K562 (cell line): ENCODE measurements around the gene PLP2. TPM values are rescaled to one million over a fixed set of nuclear protein-coding genes. Genes with fewer than 3 reads are reported as not detected.

Source experiments
- ATAC-seq: fragments of 200-7000 bp; cut with Tn5 transposase; 3 replicates; pipeline ENCODE4 v1.9.1; 2020; ENCODE audit warnings: moderate library complexity
- BruUV-seq: library from RNA; stranded (reverse); fragments of 400-500 nt; replicated peaks from 2 replicates; lab custom pipeline; 2021; lab: Mats Ljungman, UMichigan
- CTCF ChIA-PET: fragments of 300-600 bp; formaldehyde crosslinking; extraction: SDS; loops from one replicate; lab custom pipeline; 2021; ENCODE audit warnings: low intra/inter-chr PET ratio; lab: Yijun Ruan, JAX
- POLR2A ChIA-PET: fragments of 300-600, 350-650 bp; sonication (Branson Sonifier 250); formaldehyde crosslinking; extraction: SDS; loops from one replicate; lab custom pipeline; 2021; ENCODE audit warnings: antibody characterized with exemption, inconsistent platforms; lab: Yijun Ruan, JAX
- DNase-seq, 4 experiments: peaks; one replicate each; pipeline versions ENCODE4 v3.0.0 to v3.0.0-alpha.2; 2011 to 2018; ENCODE audit warnings: low spot score in 3 of 4, mixed read lengths in 3 of 4; ENCODE audit errors: extremely low read depth in 1 of 4
- FAIRE-seq: peaks from 2 replicates; lab custom pipeline; 2011; peaks lifted over from hg19 to GRCh38; lab: Jason Lieb, UNC
- H2AFZ ChIP-seq: 2 replicates; pipeline ENCODE4 v1.6.0; 2011; ENCODE audit warnings: low read depth, low read length, control low read depth, inconsistent platforms
- H3K27ac ChIP-seq: fragments of 200-600 bp; 3 replicates; pipeline ENCODE4 v1.8.0; 2011; ENCODE audit warnings: low read depth, mild to moderate bottlenecking, control low read depth, inconsistent platforms, low read length, moderate library complexity, mixed read lengths; ENCODE audit errors: extremely low read depth
- H3K27me3 ChIP-seq, 2 experiments: fragments of 300-600 bp in 1 of 2; 2 replicates in 1 of 2; 3 replicates in 1 of 2; pipeline versions ENCODE4 v1.6.0 to v1.8.0; 2011; ENCODE audit warnings: inconsistent platforms in 2 of 2, low read length in 2 of 2, mild to moderate bottlenecking in 1 of 2, mixed read lengths in 1 of 2, moderate library complexity in 1 of 2; ENCODE audit not compliant: control insufficient read depth in 2 of 2, insufficient read depth in 2 of 2
- H3K36me3 ChIP-seq: fragments of 300-600 bp; 3 replicates; pipeline ENCODE4 v1.8.0; 2011; ENCODE audit warnings: mild to moderate bottlenecking, low read length, inconsistent platforms; ENCODE audit not compliant: control insufficient read depth, insufficient read depth
- H3K4me1 ChIP-seq, 2 experiments: fragments of 200-600 bp in 1 of 2; replicated peaks in 1 of 2; 2 replicates in 1 of 2; 3 replicates in 1 of 2; pipeline versions ENCODE4 v1.5.1 to v1.8.0; 2011; ENCODE audit warnings: inconsistent platforms in 2 of 2, low read length in 2 of 2, mild to moderate bottlenecking in 1 of 2, mixed read lengths in 1 of 2, moderate library complexity in 1 of 2; ENCODE audit not compliant: control insufficient read depth in 2 of 2, insufficient read depth in 2 of 2
- H3K4me2 ChIP-seq: 2 replicates; pipeline ENCODE4 v1.6.1; 2011; ENCODE audit warnings: low read length, control low read depth, inconsistent platforms, mixed read lengths; ENCODE audit not compliant: insufficient read depth
- H3K4me3 ChIP-seq: fragments of 200-600 bp; sonication (generic), shearing (Covaris generic); 2 replicates; pipeline ENCODE4 v1.5.1; 2016; ENCODE audit warnings: control low read depth, inconsistent platforms
- H3K79me2 ChIP-seq: fragments of 200-600 bp; 3 replicates; pipeline ENCODE4 v1.8.0; 2011; ENCODE audit warnings: low read length, inconsistent platforms; ENCODE audit not compliant: control insufficient read depth, insufficient read depth
- H3K9ac ChIP-seq, 2 experiments: 2 replicates each; pipeline versions ENCODE4 v1.6.0 to v1.6.1; 2011; ENCODE audit warnings: low read depth in 2 of 2, low read length in 2 of 2, control low read depth in 1 of 2, inconsistent platforms in 1 of 2, mild to moderate bottlenecking in 1 of 2, mixed read lengths in 1 of 2; ENCODE audit not compliant: insufficient read depth in 1 of 2
- H3K9me1 ChIP-seq: one replicate; pipeline ENCODE4 v1.6.0; 2011; ENCODE audit warnings: inconsistent platforms, mild to moderate bottlenecking, low read length, moderate library complexity; ENCODE audit not compliant: control insufficient read depth, insufficient read depth
- H3K9me3 ChIP-seq: replicated peaks from 2 replicates; pipeline ENCODE4 v1.5.1; 2011; ENCODE audit warnings: low read depth, low read length, inconsistent platforms; ENCODE audit not compliant: control insufficient read depth, insufficient read depth
- H4K20me1 ChIP-seq: replicated peaks from 2 replicates; pipeline ENCODE4 v1.6.1; 2011; ENCODE audit warnings: low read length, inconsistent platforms, mixed read lengths; ENCODE audit not compliant: control insufficient read depth, insufficient read depth
- C11orf30 ChIP-seq: fragments of 450-650 bp; IDR thresholded peaks from 2 replicates; pipeline ENCODE4 v1.6.1; 2016; ENCODE audit warnings: low read depth, mild to moderate bottlenecking
- CBX1 ChIP-seq: sonication (generic); IDR thresholded peaks from 2 replicates; pipeline ENCODE4 v1.6.1; 2016; ENCODE audit warnings: antibody characterized with exemption, low read depth, mild to moderate bottlenecking
- FOXA1 ChIP-seq: fragments of 450-650 bp; IDR thresholded peaks from 2 replicates; pipeline ENCODE4 v1.6.1; 2016; ENCODE audit warnings: mild to moderate bottlenecking, borderline replicate concordance
- MAFF ChIP-seq: IDR thresholded peaks from 2 replicates; pipeline ENCODE4 v1.6.1; 2012; ENCODE audit warnings: low read length, improper control_type of control experiment
- POLR3G ChIP-seq: IDR thresholded peaks from 2 replicates; pipeline ENCODE4 v1.6.1; 2011; ENCODE audit not compliant: insufficient read length, insufficient replicate concordance; ENCODE audit errors: extremely low read depth
- RB1 ChIP-seq: fragments of 450-650 bp; IDR thresholded peaks from 2 replicates; pipeline ENCODE4 v1.6.1; 2017; ENCODE audit warnings: low read depth, mild to moderate bottlenecking
- RBM25 ChIP-seq: fragments of 200-400 bp; formaldehyde crosslinking; IDR thresholded peaks from 2 replicates; pipeline ENCODE4 v1.6.1; 2018; ENCODE audit warnings: low read length, low read depth, moderate library complexity; ENCODE audit not compliant: severe bottlenecking
- TEAD4 ChIP-seq, 2 experiments: sonication (generic) in 1 of 2; formaldehyde crosslinking in 1 of 2; IDR thresholded peaks; 2 replicates each; pipeline versions ENCODE4 v1.6.1 to v1.8.0; 2012 to 2022; ENCODE audit warnings: borderline replicate concordance in 1 of 2, inconsistent platforms in 1 of 2, low read length in 1 of 2, mild to moderate bottlenecking in 1 of 2, missing genetic modification reagents in 1 of 2
- ZNF324 ChIP-seq: fragments of 250-450 bp; sonication (Bioruptor Pico); IDR thresholded peaks from 2 replicates; pipeline ENCODE4 v1.4.0; 2020; ENCODE audit warnings: mild to moderate bottlenecking
- ZNF77 ChIP-seq: fragments of 250-450 bp; sonication (Bioruptor Pico); IDR thresholded peaks from 2 replicates; pipeline ENCODE4 v1.5.0; 2020
- WGBS: fragments of 100-300 bp; shearing (Covaris generic); methylation state at CpG from one replicate; pipeline ENCODE4 v1.1.6; 2016; ENCODE audit warnings: low coverage, mixed read lengths; ENCODE audit not compliant: insufficient coverage; ENCODE audit errors: missing lambda C conversion rate; 5-methylcytosine and 5-hydroxymethylcytosine counted together
- in situ Hi-C: fragments of 300-500 bp; cut with MboI; formaldehyde crosslinking; loops from 4 replicates; pipeline ENCODE4 v1.15.0; 2018; ENCODE audit warnings: inconsistent platforms, mixed read lengths
- intact Hi-C: fragments of 100-400 bp; cut with micrococcal nuclease; formaldehyde crosslinking; loops from 2 replicates; pipeline ENCODE4 v1.14.2; 2022
- polyA plus RNA-seq, 8 experiments: library from polyadenylated mRNA; depleted of rRNA in 4 of 8; stranded (reverse) in 5 of 8; unstranded in 3 of 8; fragments of >200 nt; fragmentation: Nextera tagmentation in 2 of 8; fragmentation: Illumina TruSeq in 1 of 8; extraction: Ambion mirVana in 2 of 8; extraction: Trizol in 1 of 8; gene quantifications; 2 replicates each; pipeline versions ENCODE4 v1.2.1 to v1.2.3, GENCODE V29; 2011 to 2014; ENCODE audit warnings: inconsistent platforms in 1 of 8, missing spikeins in 1 of 8
- total RNA-seq, 7 experiments: library from RNA; depleted of rRNA in 6 of 7; stranded (reverse); fragments of >200 nt in 6 of 7; fragmentation: Illumina TruSeq in 2 of 7; extraction: Trizol in 2 of 7; gene quantifications; 2 replicates each; pipeline versions ENCODE4 v1.2.1 to v1.2.3, GENCODE V29; 2011 to 2021; ENCODE audit warnings: low replicate concordance in 1 of 7
- TF ChIP-seq, protein P1 (sequence below): fragments of 250-450 bp; sonication (Bioruptor Pico); IDR thresholded peaks from 2 replicates; pipeline ENCODE4 v1.8.0; 2022; ENCODE audit warnings: inconsistent platforms
- TF ChIP-seq, protein P2 (sequence below): fragments of 450-650 bp; IDR thresholded peaks from 2 replicates; pipeline ENCODE4 v1.6.1; 2016; ENCODE audit warnings: low read depth

Gene PLP2
- total and polyA plus RNA-seq, 9 of the 15 experiments (the other 6 are each of a cell fraction or from before 2014, with no cell fraction given) = 34.7 to 236 (median 112) TPM

DNA sequence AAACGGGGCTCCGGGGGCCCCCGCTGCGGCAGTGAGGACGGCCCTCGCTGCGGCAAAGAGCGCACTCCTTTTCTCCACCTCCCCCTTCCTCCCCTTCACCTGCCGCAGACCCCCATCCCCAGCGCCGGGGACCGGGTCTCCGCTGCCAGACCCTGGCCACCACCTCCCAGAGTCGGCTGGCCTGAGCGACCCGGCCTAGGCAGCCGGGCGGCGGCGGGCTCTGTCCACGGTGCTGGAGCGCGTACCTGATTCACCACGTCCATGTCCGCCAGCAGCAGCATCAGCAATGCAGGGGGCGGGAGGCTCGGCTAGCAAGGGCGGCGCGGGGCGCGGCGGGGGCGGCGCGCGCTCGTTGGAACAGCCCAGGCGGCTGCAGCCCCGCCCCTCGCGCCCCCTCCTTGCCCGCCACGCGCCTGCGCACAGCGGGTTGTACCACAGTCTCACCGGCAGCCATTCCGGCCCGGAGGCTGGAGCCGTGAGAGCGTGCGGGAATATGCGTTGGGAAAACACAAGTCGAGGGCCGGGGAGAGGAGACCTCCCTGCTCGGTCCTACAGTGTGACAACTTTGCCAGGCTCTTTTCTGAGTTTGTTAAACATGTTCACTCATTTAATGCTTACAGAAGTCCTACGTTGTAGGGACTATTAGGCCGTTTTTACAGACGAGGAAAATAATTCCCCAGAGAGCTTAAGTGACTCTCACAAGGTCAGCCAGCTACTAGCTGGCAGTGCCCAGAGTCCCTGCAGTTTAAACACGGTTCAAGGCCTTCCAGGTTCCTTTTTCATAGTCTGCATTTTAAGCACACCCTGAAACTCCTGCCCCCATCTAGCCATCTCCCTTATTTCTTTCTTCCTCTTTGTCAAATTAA lies 28.4 kb downstream of the PLP2 start, which contains the start of gene SYP:
Gene SYP (minus strand): TSS at position 288 of the 866 bp plus-strand sequence. CDS start 7 bp downstream, at position 281.
- 2% methylated on average over 17 of the region's 61 CpGs for WGBS
- ChIA-PET POLR2A (no interaction called here), CTCF (no interaction called here)
- Histone ChIP-seq H3K27ac (peak within 1 kb of the TSS; percentile 62), H3K9ac (peak within 1 kb of the TSS; percentile 59 to 84), H3K4me1 (peaks cover 17 to 30% of the 10 kb centered on the region in 2 experiments; a peak in 4 of 5 replicates), H3K79me2 (no peaks in the 10 kb centered on the region), H3K27me3 (no peaks in the 10 kb centered on the region), H3K4me2 (peak within 1 kb of the TSS; percentile 59), H3K36me3 (no peaks in the 10 kb centered on the region), H3K4me3 (peak within 1 kb of the TSS; percentile 35; the same call in 1 of the 2 replicates), H3K9me3 (no peaks in the 10 kb centered on the region), H3K9me1 (no peaks in the 10 kb centered on the region), H4K20me1 (no peaks in the 10 kb centered on the region), H2AFZ (peak within 1 kb of the TSS; percentile 90)
- DNase-seq = peak; percentile 94 to 97 (median 97)
- in situ Hi-C loops (no loop called here), intact Hi-C loops (no loop called here)
- TSS peak; percentile 86 for BruUV-seq
- FAIRE-seq = peak; percentile 79
- peak; percentile 98 for ATAC-seq
- no peak for TF ChIP-seq ZNF324 (CRISPR knock-in tag)
- no peak for TF ChIP-seq FOXA1
- no peak for TF ChIP-seq ZNF77
- TF ChIP-seq C11orf30 = no peak
- TF ChIP-seq, protein P1, sequence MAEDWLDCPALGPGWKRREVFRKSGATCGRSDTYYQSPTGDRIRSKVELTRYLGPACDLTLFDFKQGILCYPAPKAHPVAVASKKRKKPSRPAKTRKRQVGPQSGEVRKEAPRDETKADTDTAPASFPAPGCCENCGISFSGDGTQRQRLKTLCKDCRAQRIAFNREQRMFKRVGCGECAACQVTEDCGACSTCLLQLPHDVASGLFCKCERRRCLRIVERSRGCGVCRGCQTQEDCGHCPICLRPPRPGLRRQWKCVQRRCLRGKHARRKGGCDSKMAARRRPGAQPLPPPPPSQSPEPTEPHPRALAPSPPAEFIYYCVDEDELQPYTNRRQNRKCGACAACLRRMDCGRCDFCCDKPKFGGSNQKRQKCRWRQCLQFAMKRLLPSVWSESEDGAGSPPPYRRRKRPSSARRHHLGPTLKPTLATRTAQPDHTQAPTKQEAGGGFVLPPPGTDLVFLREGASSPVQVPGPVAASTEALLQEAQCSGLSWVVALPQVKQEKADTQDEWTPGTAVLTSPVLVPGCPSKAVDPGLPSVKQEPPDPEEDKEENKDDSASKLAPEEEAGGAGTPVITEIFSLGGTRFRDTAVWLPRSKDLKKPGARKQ = no peak
- no peak for TF ChIP-seq MAFF
- TF ChIP-seq RB1 = peak; percentile 99
- no peak for TF ChIP-seq POLR3G
- no peak for TF ChIP-seq TEAD4 (IDR thresholded peaks at IDR 0.05; ENCODE audit: low read length)
- no peak for TF ChIP-seq TEAD4 (CRISPR knock-in tag; IDR thresholded peaks at IDR 0.05; ENCODE audit: borderline replicate concordance)
- TF ChIP-seq, protein P2, sequence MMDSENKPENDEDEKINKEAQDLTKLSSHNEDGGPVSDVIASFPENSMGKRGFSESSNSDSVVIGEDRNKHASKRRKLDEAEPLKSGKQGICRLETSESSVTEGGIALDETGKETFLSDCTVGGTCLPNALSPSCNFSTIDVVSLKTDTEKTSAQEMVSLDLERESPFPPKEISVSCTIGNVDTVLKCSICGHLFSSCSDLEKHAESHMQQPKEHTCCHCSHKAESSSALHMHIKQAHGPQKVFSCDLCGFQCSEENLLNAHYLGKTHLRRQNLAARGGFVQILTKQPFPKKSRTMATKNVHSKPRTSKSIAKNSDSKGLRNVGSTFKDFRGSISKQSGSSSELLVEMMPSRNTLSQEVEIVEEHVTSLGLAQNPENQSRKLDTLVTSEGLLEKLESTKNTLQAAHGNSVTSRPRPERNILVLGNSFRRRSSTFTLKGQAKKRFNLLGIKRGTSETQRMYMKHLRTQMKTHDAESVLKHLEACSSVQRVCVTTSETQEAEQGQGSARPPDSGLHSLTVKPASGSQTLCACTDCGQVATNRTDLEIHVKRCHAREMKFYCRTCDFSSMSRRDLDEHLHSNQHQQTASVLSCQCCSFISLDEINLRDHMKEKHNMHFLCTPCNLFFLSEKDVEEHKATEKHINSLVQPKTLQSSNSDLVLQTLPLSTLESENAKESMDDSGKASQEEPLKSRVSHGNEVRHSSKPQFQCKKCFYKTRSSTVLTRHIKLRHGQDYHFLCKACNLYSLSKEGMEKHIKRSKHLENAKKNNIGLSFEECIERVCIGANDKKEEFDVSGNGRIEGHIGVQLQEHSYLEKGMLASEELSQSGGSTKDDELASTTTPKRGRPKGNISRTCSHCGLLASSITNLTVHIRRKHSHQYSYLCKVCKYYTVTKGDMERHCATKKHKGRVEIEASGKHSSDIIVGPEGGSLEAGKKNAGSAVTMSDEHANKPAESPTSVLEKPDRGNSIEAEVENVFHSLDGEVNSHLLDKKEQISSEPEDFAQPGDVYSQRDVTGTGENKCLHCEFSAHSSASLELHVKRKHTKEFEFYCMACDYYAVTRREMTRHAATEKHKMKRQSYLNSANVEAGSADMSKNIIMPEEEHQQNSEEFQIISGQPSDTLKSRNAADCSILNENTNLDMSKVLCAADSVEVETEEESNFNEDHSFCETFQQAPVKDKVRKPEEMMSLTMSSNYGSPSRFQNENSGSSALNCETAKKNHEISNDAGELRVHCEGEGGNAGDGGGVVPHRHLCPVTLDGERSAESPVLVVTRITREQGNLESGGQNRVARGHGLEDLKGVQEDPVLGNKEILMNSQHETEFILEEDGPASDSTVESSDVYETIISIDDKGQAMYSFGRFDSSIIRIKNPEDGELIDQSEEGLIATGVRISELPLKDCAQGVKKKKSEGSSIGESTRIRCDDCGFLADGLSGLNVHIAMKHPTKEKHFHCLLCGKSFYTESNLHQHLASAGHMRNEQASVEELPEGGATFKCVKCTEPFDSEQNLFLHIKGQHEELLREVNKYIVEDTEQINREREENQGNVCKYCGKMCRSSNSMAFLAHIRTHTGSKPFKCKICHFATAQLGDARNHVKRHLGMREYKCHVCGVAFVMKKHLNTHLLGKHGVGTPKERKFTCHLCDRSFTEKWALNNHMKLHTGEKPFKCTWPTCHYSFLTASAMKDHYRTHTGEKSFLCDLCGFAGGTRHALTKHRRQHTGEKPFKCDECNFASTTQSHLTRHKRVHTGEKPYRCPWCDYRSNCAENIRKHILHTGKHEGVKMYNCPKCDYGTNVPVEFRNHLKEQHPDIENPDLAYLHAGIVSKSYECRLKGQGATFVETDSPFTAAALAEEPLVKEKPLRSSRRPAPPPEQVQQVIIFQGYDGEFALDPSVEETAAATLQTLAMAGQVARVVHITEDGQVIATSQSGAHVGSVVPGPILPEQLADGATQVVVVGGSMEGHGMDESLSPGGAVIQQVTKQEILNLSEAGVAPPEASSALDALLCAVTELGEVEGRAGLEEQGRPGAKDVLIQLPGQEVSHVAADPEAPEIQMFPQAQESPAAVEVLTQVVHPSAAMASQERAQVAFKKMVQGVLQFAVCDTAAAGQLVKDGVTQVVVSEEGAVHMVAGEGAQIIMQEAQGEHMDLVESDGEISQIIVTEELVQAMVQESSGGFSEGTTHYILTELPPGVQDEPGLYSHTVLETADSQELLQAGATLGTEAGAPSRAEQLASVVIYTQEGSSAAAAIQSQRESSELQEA = no peak
- peak; percentile 32 for TF ChIP-seq RBM25
- no peak for TF ChIP-seq CBX1
